Adrenal gland (tissue), 12 donors: ENCODE measurements around the gene PRSS21. TPM values are rescaled to one million over a fixed set of nuclear protein-coding genes. Genes with fewer than 3 reads are reported as not detected.
A peak's percentile ranks its signal among the peaks of the same experiment; 100 is the strongest.

Experiments
- DNase-seq, 7 donors: peaks; one replicate each; pipeline ENCODE4 v3.0.0-alpha.2; 2019 to 2020
- H3K27ac ChIP-seq, 5 donors: fragments of 200-600 bp; sonication (generic) in 4 of 5; 1 replicate in 3 of 5; 2 replicates in 2 of 5; pipeline versions ENCODE4 v1.5.1 to v1.8.0; 2016 to 2020; ENCODE audit warnings: mild to moderate bottlenecking in 1 of 5
- H3K27me3 ChIP-seq: fragments of 200-600 bp; 2 replicates; pipeline ENCODE4 v1.8.0; 2021
- H3K36me3 ChIP-seq, 2 donors: fragments of 200-600 bp; replicated peaks in 1 of 2; 1 replicate in 1 of 2; 2 replicates in 1 of 2; pipeline versions ENCODE4 v1.5.1 to v1.8.0; 2018 to 2022
- H3K4me1 ChIP-seq, 2 donors: fragments of 200-600 bp; replicated peaks in 1 of 2; 1 replicate in 1 of 2; 2 replicates in 1 of 2; pipeline versions ENCODE4 v1.5.1 to v1.8.0; 2018 to 2021
- H3K4me3 ChIP-seq, 4 donors: fragments of 200-600 bp; sonication (generic) in 3 of 4; one replicate each; pipeline ENCODE4 v1.5.1; 2016 to 2018
- H3K9me3 ChIP-seq, 3 donors: fragments of 200-600 bp; sonication (generic) in 1 of 3; replicated peaks in 1 of 3; 1 replicate in 2 of 3; 2 replicates in 1 of 3; pipeline versions ENCODE4 v1.5.1 to v1.8.0; 2016 to 2021
- POLR2A ChIP-seq, 2 donors: fragments of 450-650 bp; IDR thresholded peaks; one replicate each; pipeline ENCODE4 v1.6.1; 2017; ENCODE audit warnings: antibody characterized with exemption in 2 of 2, mild to moderate bottlenecking in 2 of 2, moderate library complexity in 1 of 2
- WGBS, 4 donors: extraction: QIAGEN DNeasy Blood & Tissue Kit in 2 of 4; methylation state at CpG; one replicate each; pipeline versions ENCODE4 v1.1.5 to v1.1.7; 2013 to 2017; 5-methylcytosine and 5-hydroxymethylcytosine counted together
- intact Hi-C, 2 donors: fragments of 100-400 bp; cut with DNase I; formaldehyde crosslinking; loops; one replicate each; pipeline versions ENCODE4 v1.14.1 to v1.15.0; 2022 to 2023
- polyA plus RNA-seq, 3 donors: library from polyadenylated mRNA; stranded (reverse); fragments of 200-250 nt in 2 of 3; fragments of 350-450 nt in 1 of 3; fragmentation: Illumina TruSeq in 1 of 3; extraction: RNeasy Lipid Tissue Mini Kit (QIAGEN cat#74804) in 1 of 3; gene quantifications; one replicate each; pipeline ENCODE4 v1.2.3, GENCODE V29; 2013 to 2014
- total RNA-seq, 9 donors: library from RNA; depleted of rRNA in 4 of 9; stranded (reverse); fragments of >200 nt in 4 of 9; fragments of 120-200 nt in 1 of 9; fragmentation: NEBNext Ultra II Directional in 1 of 9; extraction: Animal tissue kit (Norgen Biotek cat#: 25700) in 1 of 9; gene quantifications; one replicate each; pipeline versions ENCODE4 v1.1.0 to v1.2.4, GENCODE V29; 2013 to 2023
- TF ChIP-seq, protein P1 (sequence below), 6 experiments: fragments of 450-650 bp in 4 of 6; fragments of 200-600 bp in 2 of 6; sonication (generic) in 1 of 6; IDR thresholded peaks; 1 replicate in 5 of 6; 2 replicates in 1 of 6; pipeline versions ENCODE4 v1.5.1 to v1.8.0; 2016 to 2021; ENCODE audit warnings: antibody characterized with exemption in 6 of 6, mild to moderate bottlenecking in 2 of 6, moderate library complexity in 1 of 6
- donor health status: healthy with polysubstance abuse.
- donor health status: Bipolar disorder and iron deficiency.
- donor health status: DM: yes; HTN: yes; CAD: no.
- donor health status: DM: no; HTN: no; CAD: no.
- donor health status: DM: no; HTN: no; CAD: no.
- donor health status: DM: yes; HTN: yes; CAD: no.

PRSS21 gene
- total and polyA plus RNA-seq, 12 donors = 0.20 to 2.6 (median 0.85) TPM; not detected in 6

DNA sequence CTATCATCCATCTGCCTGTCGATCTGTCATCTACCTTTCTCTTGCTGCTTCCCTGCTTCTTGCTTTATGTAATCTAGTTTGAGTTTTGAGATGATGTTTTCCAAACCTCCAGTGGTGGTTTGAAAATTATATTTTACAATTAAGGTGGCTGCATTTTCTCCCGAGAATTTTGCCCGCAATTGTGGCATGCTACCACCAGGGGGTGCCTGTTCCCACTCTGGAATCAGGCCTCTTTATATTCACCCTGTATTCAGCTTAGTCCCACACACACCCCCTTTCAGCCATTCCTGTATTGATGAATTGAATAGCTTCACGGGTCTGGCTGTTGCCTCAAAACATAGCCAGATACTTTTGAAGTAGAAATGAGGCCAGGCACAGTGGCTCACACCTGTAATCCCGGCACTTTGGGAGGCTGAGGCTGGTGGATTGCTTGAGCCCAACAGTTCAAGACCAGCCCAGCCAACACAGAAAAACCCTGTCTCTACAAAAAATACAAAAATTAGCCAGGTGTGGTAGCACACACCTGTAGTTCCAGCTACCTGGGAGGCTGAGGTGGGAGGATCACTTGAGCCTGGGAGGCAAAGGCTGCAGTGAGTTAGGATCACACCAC, 37.8 kb downstream of the PRSS21 start:
- TF ChIP-seq, protein P1, sequence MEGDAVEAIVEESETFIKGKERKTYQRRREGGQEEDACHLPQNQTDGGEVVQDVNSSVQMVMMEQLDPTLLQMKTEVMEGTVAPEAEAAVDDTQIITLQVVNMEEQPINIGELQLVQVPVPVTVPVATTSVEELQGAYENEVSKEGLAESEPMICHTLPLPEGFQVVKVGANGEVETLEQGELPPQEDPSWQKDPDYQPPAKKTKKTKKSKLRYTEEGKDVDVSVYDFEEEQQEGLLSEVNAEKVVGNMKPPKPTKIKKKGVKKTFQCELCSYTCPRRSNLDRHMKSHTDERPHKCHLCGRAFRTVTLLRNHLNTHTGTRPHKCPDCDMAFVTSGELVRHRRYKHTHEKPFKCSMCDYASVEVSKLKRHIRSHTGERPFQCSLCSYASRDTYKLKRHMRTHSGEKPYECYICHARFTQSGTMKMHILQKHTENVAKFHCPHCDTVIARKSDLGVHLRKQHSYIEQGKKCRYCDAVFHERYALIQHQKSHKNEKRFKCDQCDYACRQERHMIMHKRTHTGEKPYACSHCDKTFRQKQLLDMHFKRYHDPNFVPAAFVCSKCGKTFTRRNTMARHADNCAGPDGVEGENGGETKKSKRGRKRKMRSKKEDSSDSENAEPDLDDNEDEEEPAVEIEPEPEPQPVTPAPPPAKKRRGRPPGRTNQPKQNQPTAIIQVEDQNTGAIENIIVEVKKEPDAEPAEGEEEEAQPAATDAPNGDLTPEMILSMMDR (IDR thresholded peaks at IDR 0.05) = peak in 3 of 6 experiments; percentile 3 to 33 (median 11)
- no peak for TF ChIP-seq POLR2A (IDR thresholded peaks at IDR 0.05)
- Histone ChIP-seq H3K4me1 (no peaks in the 10 kb centered on the region), H3K9me3 (no peaks in the 10 kb centered on the region), H3K4me3 (no peak overlapping the region), H3K27me3 (peaks cover 16% of the 10 kb centered on the region), H3K27ac (no peak overlapping the region), H3K36me3 (no peaks in the 10 kb centered on the region)
- no peak for DNase-seq
- intact Hi-C loops = no loop called here
- WGBS, 4 donors = 48 to 69% (median 58%) methylated on average over 5 of the region's 5 CpGs

DNA sequence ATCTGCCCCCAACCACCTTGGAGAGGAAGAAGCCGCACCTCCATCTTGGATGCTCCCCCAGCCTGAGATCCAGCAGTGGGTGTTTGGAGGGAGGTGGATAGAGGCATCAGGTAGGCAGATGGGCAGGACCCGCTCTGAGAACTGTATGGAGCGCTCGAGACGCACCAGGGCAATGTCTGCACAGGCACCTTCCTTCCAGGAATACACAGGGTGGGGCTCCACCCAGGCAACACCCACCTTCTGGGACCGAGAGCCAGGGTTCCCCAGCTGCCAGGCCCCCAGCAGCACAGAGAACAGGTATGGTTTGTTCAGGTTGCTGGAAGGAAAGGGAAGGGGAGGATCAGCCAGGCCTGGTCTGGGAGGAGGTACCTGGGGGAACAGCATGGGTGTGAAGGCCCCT, 38.5 kb downstream of the PRSS21 start:
- no peaks in the 10 kb centered on the region for H3K36me3 ChIP-seq
- intact Hi-C loops = no loop called here
- no peaks in the 10 kb centered on the region for H3K9me3 ChIP-seq
- peak in 1 of 7 donors; percentile 6 for DNase-seq
- TF ChIP-seq POLR2A (IDR thresholded peaks at IDR 0.05) = no peak
- H3K27ac ChIP-seq = no peak overlapping the region
- no peak overlapping the region for H3K4me3 ChIP-seq
- 74 to 83% (median 77%) methylated on average over 6 of the region's 6 CpGs; no CpG with 5 or more reads in 1 of the 4 donors for whole genome bisulfite sequencing, 4 donors
- H3K4me1 ChIP-seq = no peaks in the 10 kb centered on the region
- peaks cover 21% of the 10 kb centered on the region for H3K27me3 ChIP-seq

DNA sequence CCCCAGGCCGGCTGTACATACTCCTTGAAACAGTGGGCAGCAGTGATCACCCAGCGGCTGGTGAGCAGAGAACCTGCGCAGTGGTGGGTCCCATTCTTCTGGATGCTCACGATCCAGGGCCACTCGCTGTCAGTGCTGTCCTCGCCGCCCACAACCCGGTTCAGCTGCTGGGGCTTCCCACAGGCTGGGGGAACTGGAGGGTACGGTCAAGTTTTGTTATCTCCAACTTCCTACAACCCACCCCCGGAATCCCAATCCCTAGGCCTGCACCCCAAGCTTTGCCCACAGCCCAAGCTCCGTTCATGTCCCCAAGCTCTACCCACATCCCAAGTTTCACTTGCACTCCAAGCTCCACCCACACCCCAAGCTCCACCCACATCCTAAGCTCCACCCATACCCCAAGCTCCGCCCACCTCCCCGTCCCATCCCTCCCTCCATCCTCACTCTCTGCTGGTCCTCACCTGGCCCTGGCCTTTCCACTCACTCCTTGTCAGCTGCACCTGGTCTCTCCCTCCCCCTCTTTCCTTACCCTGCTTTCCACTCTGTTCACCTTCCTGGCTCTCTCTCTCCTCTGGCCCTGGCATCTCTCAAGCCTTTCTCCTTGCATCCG, 39.1 kb downstream of the PRSS21 start:
- DNase-seq = peak in 1 of 7 donors; percentile 9
- Histone ChIP-seq H3K36me3 (no peaks in the 10 kb centered on the region), H3K4me1 (no peaks in the 10 kb centered on the region), H3K27me3 (peaks cover 21% of the 10 kb centered on the region), H3K9me3 (no peaks in the 10 kb centered on the region), H3K27ac (no peak overlapping the region), H3K4me3 (no peak overlapping the region)
- TF ChIP-seq, protein P1 (IDR thresholded peaks at IDR 0.05) = no peak
- no peak for TF ChIP-seq POLR2A (IDR thresholded peaks at IDR 0.05)
- 88 to 90% (median 89%) methylated on average over 12 to 14 of the region's 14 CpGs for WGBS, 4 donors
- intact Hi-C loops = no loop called here

DNA sequence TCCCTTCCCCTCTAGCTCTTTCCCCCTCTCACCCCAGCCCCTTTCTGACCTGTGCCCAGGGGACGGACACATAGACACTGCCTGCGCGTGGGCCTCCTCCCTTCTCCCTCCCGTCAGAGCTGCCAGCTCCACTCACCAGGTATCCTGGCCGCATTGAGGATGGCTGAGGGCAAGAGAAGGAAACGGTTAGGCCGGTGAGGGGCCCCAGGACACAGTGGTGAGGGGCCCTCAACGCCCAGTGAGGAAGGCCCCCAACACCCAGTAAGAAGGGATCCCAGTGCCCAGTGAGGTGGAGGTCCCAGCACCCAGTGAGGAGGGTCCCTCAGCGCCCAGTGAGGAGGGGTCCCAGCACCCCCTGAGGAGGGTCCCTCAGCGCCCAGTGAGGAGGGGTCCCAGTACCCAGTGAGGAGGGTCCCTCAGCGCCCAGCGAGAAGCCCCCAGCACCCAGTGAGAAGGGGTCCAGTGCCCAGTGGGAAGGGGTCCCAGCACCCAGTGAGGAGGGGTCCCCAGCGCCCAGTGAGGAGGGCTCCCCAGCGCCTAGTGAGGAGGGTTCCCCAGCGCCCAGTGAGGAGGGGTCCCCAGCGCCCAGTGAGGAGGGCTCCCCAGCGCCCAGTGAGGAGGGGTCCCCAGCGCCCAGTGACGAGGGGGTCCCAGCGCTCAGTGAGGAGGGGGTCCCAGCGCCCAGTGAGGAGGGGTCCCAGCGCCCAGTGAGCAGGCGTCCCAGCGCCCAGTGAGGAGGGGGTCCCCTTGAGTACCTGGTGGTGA, 39.8 kb downstream of the PRSS21 start:
- H3K4me3 ChIP-seq = no peak overlapping the region
- no peak overlapping the region for H3K27ac ChIP-seq
- H3K4me1 ChIP-seq = no peaks in the 10 kb centered on the region
- H3K27me3 ChIP-seq = peaks cover 21% of the 10 kb centered on the region
- intact Hi-C loops = no loop called here
- H3K9me3 ChIP-seq = no peaks in the 10 kb centered on the region
- WGBS, 4 donors = 78 to 93% (median 82%) methylated on average over 11 to 24 of the region's 24 CpGs
- no peak for DNase-seq
- no peaks in the 10 kb centered on the region for H3K36me3 ChIP-seq
- no peak for TF ChIP-seq POLR2A (IDR thresholded peaks at IDR 0.05)
- TF ChIP-seq, protein P1 (IDR thresholded peaks at IDR 0.05) = no peak
